ENCODE measurements around the gene TMEM183A.
"Not testable (repeated sequence)": the region's sequence is repeated elsewhere in the genome, so short reads cannot be mapped to it uniquely, and the experiment has no call there.

TMEM183A gene

DNA sequence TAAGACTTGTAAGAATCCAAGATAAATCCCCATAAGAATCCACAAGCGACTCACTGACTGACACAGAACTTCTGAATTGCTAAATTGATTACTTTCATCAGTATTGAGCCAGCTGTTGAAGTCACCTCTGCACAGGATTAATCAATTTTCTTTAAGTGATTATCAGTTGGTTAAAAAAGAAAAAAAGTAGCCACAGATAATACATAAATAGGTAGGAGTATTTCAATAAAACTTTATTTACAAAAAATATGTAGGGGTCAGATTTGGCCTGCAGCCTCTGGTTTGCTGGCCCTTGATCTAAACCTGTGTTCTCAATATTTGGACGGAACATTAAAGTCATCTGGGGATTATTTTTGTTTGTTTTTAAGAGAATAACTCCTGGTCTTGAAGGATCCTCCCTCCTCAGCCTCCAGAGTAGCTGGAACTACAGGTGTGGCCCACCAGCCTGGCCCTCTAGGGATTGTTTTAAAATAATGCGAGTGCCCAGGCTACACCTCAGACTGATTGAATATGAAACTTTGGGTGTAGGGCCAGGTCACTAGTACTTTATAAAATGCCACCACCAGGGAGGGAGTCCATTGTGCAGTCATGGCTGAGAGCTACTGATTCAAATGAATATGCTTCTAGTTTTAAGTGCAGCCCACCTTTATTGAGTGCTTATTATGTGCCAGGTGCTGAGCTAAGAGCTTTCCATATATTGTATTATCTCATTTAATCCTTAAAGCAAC lies 6.8 kb upstream of the TMEM183A start:
- FAIRE-seq: no peak
- no peak for DNase-seq (ENCODE audit: insufficient read length, low spot score)
- TF ChIP-seq, protein P1, sequence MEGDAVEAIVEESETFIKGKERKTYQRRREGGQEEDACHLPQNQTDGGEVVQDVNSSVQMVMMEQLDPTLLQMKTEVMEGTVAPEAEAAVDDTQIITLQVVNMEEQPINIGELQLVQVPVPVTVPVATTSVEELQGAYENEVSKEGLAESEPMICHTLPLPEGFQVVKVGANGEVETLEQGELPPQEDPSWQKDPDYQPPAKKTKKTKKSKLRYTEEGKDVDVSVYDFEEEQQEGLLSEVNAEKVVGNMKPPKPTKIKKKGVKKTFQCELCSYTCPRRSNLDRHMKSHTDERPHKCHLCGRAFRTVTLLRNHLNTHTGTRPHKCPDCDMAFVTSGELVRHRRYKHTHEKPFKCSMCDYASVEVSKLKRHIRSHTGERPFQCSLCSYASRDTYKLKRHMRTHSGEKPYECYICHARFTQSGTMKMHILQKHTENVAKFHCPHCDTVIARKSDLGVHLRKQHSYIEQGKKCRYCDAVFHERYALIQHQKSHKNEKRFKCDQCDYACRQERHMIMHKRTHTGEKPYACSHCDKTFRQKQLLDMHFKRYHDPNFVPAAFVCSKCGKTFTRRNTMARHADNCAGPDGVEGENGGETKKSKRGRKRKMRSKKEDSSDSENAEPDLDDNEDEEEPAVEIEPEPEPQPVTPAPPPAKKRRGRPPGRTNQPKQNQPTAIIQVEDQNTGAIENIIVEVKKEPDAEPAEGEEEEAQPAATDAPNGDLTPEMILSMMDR (IDR thresholded peaks at IDR 0.05; ENCODE audit: insufficient read depth, missing control alignments): no peak

DNA sequence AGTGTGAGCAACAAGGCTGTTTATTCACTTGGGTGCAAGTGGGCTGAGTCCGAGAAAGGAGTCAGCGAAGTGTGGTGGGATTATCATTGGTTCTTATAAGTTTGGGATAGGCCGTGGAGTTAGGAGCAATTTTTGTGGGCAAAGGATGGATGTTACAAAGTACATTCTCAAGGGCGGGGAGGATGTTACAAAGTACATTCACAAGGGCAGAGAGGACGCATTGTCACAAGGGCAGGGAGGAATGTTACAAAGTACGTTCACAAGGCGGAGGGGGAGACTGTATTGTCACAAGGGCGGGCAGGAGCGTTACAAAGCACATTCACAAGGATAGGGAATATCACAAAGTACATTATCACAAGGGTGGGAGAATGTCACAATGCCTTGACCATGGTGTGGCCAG lies 5.2 kb upstream of the TMEM183A start:
- DNase-seq (ENCODE audit: insufficient read length, low spot score) (no peak), FAIRE-seq (no peak)
- TF ChIP-seq, protein P1 (IDR thresholded peaks at IDR 0.05; ENCODE audit: insufficient read depth, missing control alignments): no peak

DNA sequence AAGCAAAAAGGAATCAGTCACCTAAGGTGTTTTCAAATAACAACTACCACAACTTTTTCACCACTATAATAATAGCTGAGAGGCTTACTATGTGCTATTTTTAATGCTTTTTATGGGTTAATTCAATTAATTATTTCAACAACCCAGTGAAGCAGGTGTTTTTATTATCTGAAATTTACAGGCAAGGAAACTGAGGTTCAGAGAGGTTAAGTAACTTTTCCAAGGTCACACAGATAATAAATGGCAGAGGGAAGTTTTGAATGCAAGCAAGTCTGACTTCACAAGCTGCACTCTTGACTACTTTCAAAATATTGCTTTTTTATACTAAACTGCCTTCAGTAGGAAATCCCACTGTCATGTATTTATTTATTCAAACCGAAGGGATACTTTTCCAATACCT lies 4.2 kb upstream of the TMEM183A start:
- FAIRE-seq: no peak
- no peak for DNase-seq (ENCODE audit: insufficient read length, low spot score)
- TF ChIP-seq, protein P1 (IDR thresholded peaks at IDR 0.05; ENCODE audit: insufficient read depth, missing control alignments): no peak

DNA sequence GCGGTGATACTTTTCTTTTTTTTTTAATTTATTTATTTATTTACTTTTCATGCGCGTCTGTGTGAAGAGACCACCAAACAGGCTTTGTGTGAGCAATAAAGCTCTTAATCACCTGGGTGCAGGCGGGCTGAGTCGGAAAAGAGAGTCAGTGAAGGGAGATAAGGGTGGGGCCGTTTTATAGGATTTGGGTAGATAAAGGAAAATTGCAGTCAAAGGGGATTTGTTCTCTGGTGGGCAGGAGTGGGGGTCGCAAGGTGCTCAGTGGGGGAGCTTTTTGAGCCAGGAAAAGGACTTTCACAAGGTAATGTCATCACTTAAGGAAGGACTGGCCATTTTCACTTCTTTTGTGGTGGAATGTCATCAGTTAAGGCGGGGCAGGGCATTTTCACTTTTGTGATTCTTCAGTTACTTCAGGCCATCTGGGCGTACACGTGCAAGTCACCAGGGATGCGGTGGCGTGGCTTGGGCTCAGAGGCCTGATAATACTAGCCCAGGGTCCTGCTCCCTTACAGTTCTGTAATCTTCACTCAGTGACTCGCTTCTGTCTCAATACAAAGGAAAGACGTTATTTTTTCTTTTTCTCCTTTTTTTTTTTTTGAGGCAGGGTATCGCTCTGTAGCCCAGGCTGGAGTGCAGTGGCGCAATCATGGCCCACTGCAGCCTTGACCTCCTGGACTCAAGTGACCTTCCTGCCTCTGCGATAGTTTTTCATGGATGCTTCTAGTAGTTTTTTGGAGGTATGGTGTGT lies 1.6 kb upstream of the TMEM183A start:
- not testable (repeated sequence) for DNase-seq (ENCODE audit: insufficient read length, low spot score); FAIRE-seq

DNA sequence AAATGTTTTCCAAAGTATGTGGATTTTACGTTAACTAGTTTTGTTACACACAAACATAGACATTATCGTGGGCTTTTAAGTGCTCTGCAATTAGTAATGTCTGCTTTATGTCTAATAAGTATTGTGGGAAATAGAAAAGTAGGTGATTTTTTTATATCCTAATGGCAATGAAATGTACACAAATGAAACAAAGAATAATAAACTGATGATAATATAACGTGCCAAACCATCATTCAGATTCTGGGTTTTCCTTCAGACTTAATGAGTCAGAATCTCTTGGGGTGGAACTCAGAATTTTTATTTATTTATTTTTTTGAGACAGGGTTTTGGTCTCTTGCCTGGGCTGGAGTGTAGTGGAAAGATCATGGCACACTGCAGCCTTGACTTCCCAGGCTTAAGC lies 2.0 kb downstream of the TMEM183A start:
- TF ChIP-seq, protein P1 (IDR thresholded peaks at IDR 0.05; ENCODE audit: insufficient read depth, missing control alignments): no peak
- FAIRE-seq (no peak), DNase-seq (ENCODE audit: insufficient read length, low spot score) (no peak)

DNA sequence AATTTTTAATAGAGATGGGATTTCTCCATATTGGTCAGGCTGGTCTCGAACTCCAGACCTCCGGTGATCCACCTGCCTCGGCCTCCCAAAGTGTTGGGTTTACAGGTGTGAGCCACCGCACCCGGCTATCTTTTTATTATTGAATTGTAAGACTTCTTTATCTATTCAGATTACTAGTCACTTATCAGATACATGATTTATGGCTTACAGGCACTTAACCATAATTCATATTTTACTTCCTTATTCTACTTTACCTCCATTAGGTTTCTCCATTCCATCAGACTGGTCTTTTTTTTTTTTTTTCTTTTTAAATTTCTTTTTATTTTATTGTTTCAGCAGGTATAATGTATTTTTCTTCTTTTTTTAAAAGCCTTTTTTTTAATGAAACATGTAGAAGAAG lies 4.4 kb downstream of the TMEM183A start:
- TF ChIP-seq, protein P1 (IDR thresholded peaks at IDR 0.05; ENCODE audit: insufficient read depth, missing control alignments): no peak
- DNase-seq (ENCODE audit: insufficient read length, low spot score) (no peak), FAIRE-seq (no peak)

DNA sequence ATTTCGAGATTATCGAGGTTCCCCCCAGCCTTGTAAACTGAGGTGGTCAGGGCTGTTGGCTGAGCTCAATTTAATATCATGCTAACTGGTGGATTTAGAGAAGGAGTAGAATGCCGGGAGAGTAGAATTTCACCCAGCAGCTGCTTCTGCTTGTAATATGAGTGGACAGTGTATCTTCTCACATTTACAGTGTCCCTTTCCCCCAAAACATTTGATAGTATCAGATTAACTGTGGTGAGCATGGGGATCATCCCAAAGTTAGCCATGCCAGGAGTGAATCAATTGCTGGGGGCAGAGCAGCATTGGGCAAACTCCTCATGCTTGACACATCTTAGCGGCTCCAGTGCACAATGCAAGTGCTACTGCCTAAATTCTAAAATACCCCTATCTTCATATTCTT lies 9.9 kb downstream of the TMEM183A start:
- no peak for FAIRE-seq
- no peak for DNase-seq (ENCODE audit: insufficient read length, low spot score)
- TF ChIP-seq, protein P1 (IDR thresholded peaks at IDR 0.05; ENCODE audit: insufficient read depth, missing control alignments): no peak
